Neural progenitor cell (in vitro differentiated cells): ENCODE results near the gene YARS2. TPM values are rescaled to one million over a fixed set of nuclear protein-coding genes. Genes with fewer than 3 reads are reported as not detected.

Experiments used
- DNase-seq: peaks from one replicate; pipeline ENCODE4 v3.0.0-alpha.2; 2016; ENCODE audit warnings: low spot score
- H2AFZ ChIP-seq: fragments of 200-600 bp; sonication (generic); replicated peaks from 2 replicates; pipeline ENCODE4 v1.6.1; 2016; ENCODE audit warnings: antibody characterized with exemption
- H3F3A ChIP-seq: fragments of 200-600 bp; sonication (generic); 2 replicates; pipeline ENCODE4 v1.6.1; 2016; ENCODE audit warnings: antibody characterized with exemption, low read depth
- H3K27ac ChIP-seq: fragments of 200-600 bp; sonication (generic); 2 replicates; pipeline ENCODE4 v1.5.1; 2016; ENCODE audit warnings: mild to moderate bottlenecking
- H3K27me3 ChIP-seq: fragments of 200-600 bp; sonication (generic); 2 replicates; pipeline ENCODE4 v1.6.1; 2016; ENCODE audit warnings: mild to moderate bottlenecking, moderate library complexity
- H3K36me3 ChIP-seq: fragments of 200-600 bp; sonication (generic); 2 replicates; pipeline ENCODE4 v1.5.1; 2016
- H3K4me1 ChIP-seq: fragments of 200-600 bp; sonication (generic); 2 replicates; pipeline ENCODE4 v1.6.1; 2016; ENCODE audit warnings: mixed run types
- H3K4me2 ChIP-seq: fragments of 200-600 bp; sonication (generic); 2 replicates; pipeline ENCODE4 v1.6.1; 2016
- H3K4me3 ChIP-seq: fragments of 200-600 bp; sonication (generic); 2 replicates; pipeline ENCODE4 v1.5.1; 2016
- H3K79me2 ChIP-seq: fragments of 200-600 bp; sonication (generic); 2 replicates; pipeline ENCODE4 v1.6.1; 2016; ENCODE audit warnings: low read depth
- H3K9ac ChIP-seq: fragments of 200-600 bp; sonication (generic); 2 replicates; pipeline ENCODE4 v1.6.1; 2016
- H3K9me3 ChIP-seq: fragments of 200-600 bp; sonication (generic); 2 replicates; pipeline ENCODE4 v1.5.1; 2016; ENCODE audit warnings: low read depth
- H4K20me1 ChIP-seq: fragments of 200-600 bp; sonication (generic); 2 replicates; pipeline ENCODE4 v1.6.1; 2016; ENCODE audit warnings: low read depth
- H3K27ac Mint-ChIP-seq: 3 replicates; pipeline ENCODE4 v1.8.0; 2021; ENCODE audit warnings: mixed read lengths
- H3K27me3 Mint-ChIP-seq: 2 replicates; pipeline ENCODE4 v1.8.0; 2022; ENCODE audit warnings: low read depth, mild to moderate bottlenecking, inconsistent platforms, moderate library complexity, mixed read lengths; ENCODE audit not compliant: insufficient read depth
- H3K36me3 Mint-ChIP-seq: 3 replicates; pipeline ENCODE4 v1.8.0; 2021; ENCODE audit warnings: mixed read lengths
- H3K4me1 Mint-ChIP-seq: 3 replicates; pipeline ENCODE4 v1.8.0; 2021; ENCODE audit warnings: mixed read lengths
- H3K4me3 Mint-ChIP-seq: 3 replicates; pipeline ENCODE4 v1.8.0; 2021; ENCODE audit warnings: mild to moderate bottlenecking, moderate library complexity, mixed read lengths
- H3K9me3 Mint-ChIP-seq: 3 replicates; pipeline ENCODE4 v1.8.0; 2020; ENCODE audit warnings: mixed read lengths
- EZH2 ChIP-seq: fragments of 200-600 bp; sonication (generic); IDR thresholded peaks from 2 replicates; pipeline ENCODE4 v1.6.1; 2017; ENCODE audit warnings: antibody characterized with exemption, mild to moderate bottlenecking, moderate library complexity
- EZH2phosphoT487 ChIP-seq: fragments of 200-600 bp; sonication (generic); IDR thresholded peaks from 2 replicates; pipeline ENCODE4 v1.6.1; 2017; ENCODE audit warnings: antibody characterized with exemption
- total RNA-seq: library from RNA; depleted of rRNA; stranded (reverse); fragments of >200 nt; gene quantifications from 2 replicates; pipeline ENCODE4 v1.2.3, GENCODE V29; 2015; ENCODE audit warnings: low replicate concordance
- TF ChIP-seq, protein P1 (sequence below): fragments of 200-600 bp; sonication (generic); IDR thresholded peaks from 2 replicates; pipeline ENCODE4 v1.5.1; 2017; ENCODE audit warnings: antibody characterized with exemption, mild to moderate bottlenecking

YARS2 gene
- total RNA-seq, result 35.3 and 42.1 TPM in 2 replicates

DNA sequence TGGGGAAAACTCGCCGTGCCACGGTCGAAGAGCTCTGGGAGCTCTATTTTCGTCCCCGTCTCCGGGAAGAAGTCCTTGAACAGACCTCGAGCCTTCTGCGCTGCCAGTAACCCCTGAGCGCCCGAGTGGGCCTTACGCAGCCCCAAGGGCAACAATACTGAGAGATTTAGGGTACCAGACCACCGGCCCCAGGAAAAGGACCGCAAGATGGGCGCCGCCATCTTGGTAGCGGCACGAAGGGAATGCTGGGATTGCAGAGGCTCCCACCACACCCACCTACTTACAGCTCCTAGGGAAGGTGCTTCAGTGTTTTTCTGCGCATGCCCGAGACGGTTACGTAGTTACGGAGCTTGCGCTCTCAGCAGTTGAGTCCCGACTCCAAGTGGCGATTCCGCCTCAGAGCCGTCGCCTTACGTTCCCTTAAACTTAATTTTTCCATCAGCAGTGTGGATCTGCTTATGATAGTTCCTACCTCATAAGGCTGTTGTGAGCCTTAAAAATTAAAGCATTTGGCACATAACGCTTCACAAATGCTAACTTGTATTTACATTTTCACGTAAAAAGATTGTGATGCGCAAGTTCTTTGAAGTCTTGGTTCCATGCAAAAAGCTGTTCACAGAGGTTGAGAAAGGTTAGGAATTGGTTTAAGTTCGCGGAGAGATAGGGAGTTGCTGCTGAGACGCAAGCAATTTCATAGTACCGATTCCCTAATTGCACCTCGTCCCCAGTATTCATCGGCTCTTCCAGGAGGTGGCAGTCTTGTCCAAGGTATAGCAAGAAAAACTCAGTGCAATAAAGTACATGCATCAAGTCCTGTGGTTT, at the start of gene YARS2:
Gene YARS2 (minus strand): TSS at position 244 of the 822 bp plus-strand sequence. CDS start 23 bp downstream, at position 221.
- Histone ChIP-seq H4K20me1 (peaks cover 3% of the 10 kb centered on the region), H3K79me2 (peaks cover 30% of the 10 kb centered on the region), H3F3A (peaks cover 24% of the 10 kb centered on the region), H2AFZ (peak within 1 kb of the TSS; percentile 95), H3K4me3 (peak within 1 kb of the TSS; percentile 91), H3K27ac (peak within 1 kb of the TSS; percentile 72), H3K36me3 (peaks cover 7% of the 10 kb centered on the region), H3K4me1 (peaks cover 17% of the 10 kb centered on the region), H3K4me2 (peak within 1 kb of the TSS; percentile 96), H3K9ac (peak within 1 kb of the TSS; percentile 86), H3K9me3 (no peaks in the 10 kb centered on the region), H3K27me3 (no peaks in the 10 kb centered on the region)
- Mint-ChIP-seq H3K4me1 (peaks cover 17% of the 10 kb centered on the region), H3K9me3 (no peaks in the 10 kb centered on the region), H3K27me3 (peaks cover 2% of the 10 kb centered on the region), H3K4me3 (peak within 1 kb of the TSS; percentile 84), H3K36me3 (peaks cover 10% of the 10 kb centered on the region), H3K27ac (peak within 1 kb of the TSS; percentile 87)
- peak; percentile 97 for DNase-seq
- TF ChIP-seq EZH2, result no peak
- TF ChIP-seq, protein P1, sequence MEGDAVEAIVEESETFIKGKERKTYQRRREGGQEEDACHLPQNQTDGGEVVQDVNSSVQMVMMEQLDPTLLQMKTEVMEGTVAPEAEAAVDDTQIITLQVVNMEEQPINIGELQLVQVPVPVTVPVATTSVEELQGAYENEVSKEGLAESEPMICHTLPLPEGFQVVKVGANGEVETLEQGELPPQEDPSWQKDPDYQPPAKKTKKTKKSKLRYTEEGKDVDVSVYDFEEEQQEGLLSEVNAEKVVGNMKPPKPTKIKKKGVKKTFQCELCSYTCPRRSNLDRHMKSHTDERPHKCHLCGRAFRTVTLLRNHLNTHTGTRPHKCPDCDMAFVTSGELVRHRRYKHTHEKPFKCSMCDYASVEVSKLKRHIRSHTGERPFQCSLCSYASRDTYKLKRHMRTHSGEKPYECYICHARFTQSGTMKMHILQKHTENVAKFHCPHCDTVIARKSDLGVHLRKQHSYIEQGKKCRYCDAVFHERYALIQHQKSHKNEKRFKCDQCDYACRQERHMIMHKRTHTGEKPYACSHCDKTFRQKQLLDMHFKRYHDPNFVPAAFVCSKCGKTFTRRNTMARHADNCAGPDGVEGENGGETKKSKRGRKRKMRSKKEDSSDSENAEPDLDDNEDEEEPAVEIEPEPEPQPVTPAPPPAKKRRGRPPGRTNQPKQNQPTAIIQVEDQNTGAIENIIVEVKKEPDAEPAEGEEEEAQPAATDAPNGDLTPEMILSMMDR, result peak; percentile 97

DNA sequence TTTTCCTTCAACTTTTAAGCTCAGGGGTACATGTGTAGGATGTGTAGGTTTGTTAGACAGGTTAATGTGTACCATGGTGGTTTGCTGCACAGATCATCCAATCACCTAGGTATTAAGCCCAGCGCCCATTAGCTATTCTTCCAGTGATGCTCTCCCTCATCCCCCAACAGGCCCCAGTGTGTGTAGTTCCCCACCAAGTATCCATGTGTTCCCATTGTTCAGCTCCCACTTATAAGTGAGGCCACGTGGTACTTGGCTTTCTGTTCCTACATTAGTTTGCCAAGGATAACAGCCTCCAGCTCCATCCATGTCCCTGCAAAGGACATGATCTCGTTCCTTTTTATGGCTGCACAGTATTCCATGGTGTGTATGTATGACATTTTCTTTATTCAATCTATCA, 48.6 kb upstream of the YARS2 start:
- no peaks in the 10 kb centered on the region for H3K27me3 Mint-ChIP-seq

GRCh38 chr12:32801269-32801980, 45.7 kb upstream of the YARS2 start:
- TF ChIP-seq, protein P1, result no peak
- no peak for TF ChIP-seq EZH2
- TF ChIP-seq EZH2phosphoT487, result no peak
- H3K4me1 ChIP-seq, result no peaks in the 10 kb centered on the region
- Mint-ChIP-seq H3K27me3 (no peaks in the 10 kb centered on the region), H3K27ac (no peak overlapping the region), H3K36me3 (no peaks in the 10 kb centered on the region), H3K4me1 (no peaks in the 10 kb centered on the region), H3K9me3 (peaks cover 8% of the 10 kb centered on the region), H3K4me3 (no peak overlapping the region)
- no peak overlapping the region for H2AFZ ChIP-seq
- no peaks in the 10 kb centered on the region for H3K9me3 ChIP-seq
- H3F3A ChIP-seq, result no peaks in the 10 kb centered on the region
- no peak overlapping the region for H3K4me2 ChIP-seq
- no peaks in the 10 kb centered on the region for H3K27me3 ChIP-seq
- no peak overlapping the region for H3K4me3 ChIP-seq
- H3K36me3 ChIP-seq, result peaks cover 3% of the 10 kb centered on the region
- no peaks in the 10 kb centered on the region for H4K20me1 ChIP-seq
- no peak for DNase-seq
- no peak overlapping the region for H3K27ac ChIP-seq
- no peak overlapping the region for H3K9ac ChIP-seq
- no peaks in the 10 kb centered on the region for H3K79me2 ChIP-seq

More for the DNA sequence above, 48.6 kb upstream of the YARS2 start:
- no peaks in the 10 kb centered on the region for H3K36me3 Mint-ChIP-seq
- no peak overlapping the region for H3K27ac Mint-ChIP-seq
- H3F3A ChIP-seq, result no peaks in the 10 kb centered on the region
- H3K4me2 ChIP-seq, result no peak overlapping the region
- no peak overlapping the region for H3K4me3 Mint-ChIP-seq
- H3K27ac ChIP-seq, result no peak overlapping the region
- no peaks in the 10 kb centered on the region for H3K79me2 ChIP-seq
- H3K9me3 Mint-ChIP-seq, result peaks cover 13% of the 10 kb centered on the region
- no peaks in the 10 kb centered on the region for H3K4me1 ChIP-seq
- no peaks in the 10 kb centered on the region for H3K4me1 Mint-ChIP-seq
- TF ChIP-seq EZH2 (no peak), EZH2phosphoT487 (no peak)
- TF ChIP-seq, protein P1, result no peak
- H3K27me3 ChIP-seq, result no peaks in the 10 kb centered on the region
- no peak overlapping the region for H3K4me3 ChIP-seq
- H3K9me3 ChIP-seq, result no peaks in the 10 kb centered on the region
- no peaks in the 10 kb centered on the region for H3K36me3 ChIP-seq
- no peaks in the 10 kb centered on the region for H4K20me1 ChIP-seq
- no peak overlapping the region for H3K9ac ChIP-seq
- no peak for DNase-seq
- H2AFZ ChIP-seq, result no peak overlapping the region
